Activated T-helper 2 cell treated with anti-CD3 and anti-CD28 coated beads, Interferon-gamma antibody, Interleukin-2, Interleukin-4, amounts not matched to agents 10 μg/mL and 5 μg/mL and 100 μg/mL, durations not matched to agents 14 hours and 24 hours and 36 hours (primary cell): Measurements from ENCODE around the gene EFCAB5. TPM values are rescaled to one million over a fixed set of nuclear protein-coding genes. Genes with fewer than 3 reads are reported as not detected.
"Not testable (repeated sequence)": the region's sequence is repeated elsewhere in the genome, so short reads cannot be mapped to it uniquely, and the experiment has no call there.

Source experiments
- DNase-seq: peaks from one replicate; pipeline ENCODE4 v3.0.0; 2021; ENCODE audit warnings: low spot score
- H3K27ac Mint-ChIP-seq: one replicate; pipeline ENCODE4 v1.8.0; 2021; ENCODE audit warnings: mixed read lengths
- H3K27me3 Mint-ChIP-seq: one replicate; pipeline ENCODE4 v1.8.0; 2021; ENCODE audit warnings: low read depth, mixed read lengths
- H3K36me3 Mint-ChIP-seq: one replicate; pipeline ENCODE4 v1.8.0; 2021; ENCODE audit warnings: low read depth, mixed read lengths
- H3K4me1 Mint-ChIP-seq: one replicate; pipeline ENCODE4 v1.8.0; 2021; ENCODE audit warnings: low read depth, mixed read lengths
- H3K4me3 Mint-ChIP-seq: one replicate; pipeline ENCODE4 v1.8.0; 2021; ENCODE audit warnings: low read depth, mild to moderate bottlenecking, moderate library complexity, mixed read lengths
- H3K9me3 Mint-ChIP-seq: one replicate; pipeline ENCODE4 v1.8.0; 2021; ENCODE audit warnings: mixed read lengths
- intact Hi-C: fragments of 100-400 bp; cut with micrococcal nuclease; formaldehyde crosslinking; loops from one replicate; pipeline ENCODE4 v1.15.1; 2023
- total RNA-seq: library from RNA; stranded (reverse); gene quantifications from 2 replicates; pipeline ENCODE4 v1.2.3, GENCODE V29; 2022

The EFCAB5 gene
- total RNA-seq, 1 donor from 2014 or later: 0.94 TPM

- intact Hi-C loops: no loop called here
Observed at GRCh38 chr17:30062372-30062771, 120.9 kb downstream of the EFCAB5 start.

GRCh38 chr17:30064738-30065137, 123.3 kb downstream of the EFCAB5 start:
- DNase-seq: no peak
- no peak overlapping the region for H3K27ac Mint-ChIP-seq
- H3K4me1 Mint-ChIP-seq: no peaks in the 10 kb centered on the region
- H3K27me3 Mint-ChIP-seq: peaks cover 17% of the 10 kb centered on the region
- intact Hi-C loops: no loop called here
- H3K36me3 Mint-ChIP-seq: peaks cover 4% of the 10 kb centered on the region
- peaks cover 24% of the 10 kb centered on the region for H3K9me3 Mint-ChIP-seq
- H3K4me3 Mint-ChIP-seq: no peak overlapping the region

More at GRCh38 chr17:30062372-30062771, 120.9 kb downstream of the EFCAB5 start:
- no peak overlapping the region for H3K4me3 Mint-ChIP-seq
- H3K27ac Mint-ChIP-seq: no peak overlapping the region
- no peak for DNase-seq
- H3K36me3 Mint-ChIP-seq: peaks cover 4% of the 10 kb centered on the region
- H3K9me3 Mint-ChIP-seq: peaks cover 24% of the 10 kb centered on the region
- no peaks in the 10 kb centered on the region for H3K4me1 Mint-ChIP-seq
- peaks cover 22% of the 10 kb centered on the region for H3K27me3 Mint-ChIP-seq

- Mint-ChIP-seq H3K4me3 (no peak overlapping the region), H3K9me3 (peaks cover 23% of the 10 kb centered on the region), H3K36me3 (peaks cover 4% of the 10 kb centered on the region), H3K27ac (no peak overlapping the region), H3K4me1 (no peaks in the 10 kb centered on the region), H3K27me3 (peaks cover 25% of the 10 kb centered on the region)
- DNase-seq: no peak
- intact Hi-C loops: no loop called here
Observed at GRCh38 chr17:30068465-30068864, 127.0 kb downstream of the EFCAB5 start.

- Mint-ChIP-seq H3K9me3 (no peaks in the 10 kb centered on the region), H3K36me3 (no peaks in the 10 kb centered on the region), H3K27ac (no peak overlapping the region), H3K4me3 (no peak overlapping the region), H3K4me1 (no peaks in the 10 kb centered on the region), H3K27me3 (peaks cover 40% of the 10 kb centered on the region)
- intact Hi-C loops: no loop called here
- no peak for DNase-seq
Observed at GRCh38 chr17:30074254-30074653, 132.8 kb downstream of the EFCAB5 start.

- Mint-ChIP-seq H3K9me3 (no peaks in the 10 kb centered on the region), H3K4me3 (no peak overlapping the region), H3K36me3 (no peaks in the 10 kb centered on the region), H3K27ac (no peak overlapping the region), H3K27me3 (peaks cover 40% of the 10 kb centered on the region), H3K4me1 (no peaks in the 10 kb centered on the region)
- DNase-seq: no peak
- intact Hi-C loops: no loop called here
Observed at GRCh38 chr17:30074730-30075129, 133.3 kb downstream of the EFCAB5 start.

GRCh38 chr17:30082773-30083172, 141.3 kb downstream of the EFCAB5 start:
- H3K4me3 Mint-ChIP-seq: no peak overlapping the region
- intact Hi-C loops: no loop called here
- no peaks in the 10 kb centered on the region for H3K4me1 Mint-ChIP-seq
- H3K36me3 Mint-ChIP-seq: no peaks in the 10 kb centered on the region
- no peaks in the 10 kb centered on the region for H3K9me3 Mint-ChIP-seq
- DNase-seq: no peak
- peaks cover 22% of the 10 kb centered on the region for H3K27me3 Mint-ChIP-seq
- no peak overlapping the region for H3K27ac Mint-ChIP-seq

- intact Hi-C loops: no loop called here
Observed at GRCh38 chr17:30084788-30085187, 143.4 kb downstream of the EFCAB5 start.

GRCh38 chr17:30086896-30087295, 145.5 kb downstream of the EFCAB5 start:
- Mint-ChIP-seq H3K27me3 (peaks cover 28% of the 10 kb centered on the region), H3K36me3 (no peaks in the 10 kb centered on the region), H3K4me1 (no peaks in the 10 kb centered on the region), H3K9me3 (no peaks in the 10 kb centered on the region), H3K4me3 (no peak overlapping the region), H3K27ac (no peak overlapping the region)
- intact Hi-C loops: no loop called here
- DNase-seq: no peak

More at GRCh38 chr17:30084788-30085187, 143.4 kb downstream of the EFCAB5 start:
- H3K36me3 Mint-ChIP-seq: no peaks in the 10 kb centered on the region
- H3K27me3 Mint-ChIP-seq: peaks cover 21% of the 10 kb centered on the region
- no peak overlapping the region for H3K27ac Mint-ChIP-seq
- no peaks in the 10 kb centered on the region for H3K4me1 Mint-ChIP-seq
- H3K4me3 Mint-ChIP-seq: no peak overlapping the region
- no peak for DNase-seq
- no peaks in the 10 kb centered on the region for H3K9me3 Mint-ChIP-seq

GRCh38 chr17:30087431-30087830, 146.0 kb downstream of the EFCAB5 start:
- H3K4me3 Mint-ChIP-seq, H3K9me3 Mint-ChIP-seq, H3K27ac Mint-ChIP-seq, intact Hi-C loops, H3K4me1 Mint-ChIP-seq, DNase-seq, H3K36me3 Mint-ChIP-seq: not testable (repeated sequence)
- peaks cover 28% of the 10 kb centered on the region for H3K27me3 Mint-ChIP-seq

GRCh38 chr17:30091121-30091670, 149.8 kb downstream of the EFCAB5 start:
- no peak overlapping the region for H3K4me3 Mint-ChIP-seq
- intact Hi-C loops: loop anchor here (5.0 kb wide), 1 partner anchor 284 kb away; no protein-coding TSS in a partner anchor
- peaks cover 42% of the 10 kb centered on the region for H3K27me3 Mint-ChIP-seq
- no peaks in the 10 kb centered on the region for H3K36me3 Mint-ChIP-seq
- DNase-seq: no peak
- no peak overlapping the region for H3K27ac Mint-ChIP-seq
- H3K4me1 Mint-ChIP-seq: peaks cover 7% of the 10 kb centered on the region
- H3K9me3 Mint-ChIP-seq: no peaks in the 10 kb centered on the region

- Mint-ChIP-seq H3K36me3 (no peaks in the 10 kb centered on the region), H3K27ac (no peak overlapping the region), H3K9me3 (no peaks in the 10 kb centered on the region), H3K4me3 (no peak overlapping the region), H3K4me1 (peaks cover 7% of the 10 kb centered on the region), H3K27me3 (peaks cover 41% of the 10 kb centered on the region)
- DNase-seq: no peak
- intact Hi-C loops: loop anchor here (2.0 to 5.0 kb wide), 2 partner anchors 65 to 284 kb away; no protein-coding TSS in a partner anchor
Observed at GRCh38 chr17:30091771-30092170, 150.3 kb downstream of the EFCAB5 start.

- H3K36me3 Mint-ChIP-seq: no peaks in the 10 kb centered on the region
- H3K9me3 Mint-ChIP-seq: no peaks in the 10 kb centered on the region
- no peak overlapping the region for H3K27ac Mint-ChIP-seq
- intact Hi-C loops: loop anchor here (2.0 to 5.0 kb wide), 2 partner anchors 66 to 286 kb away; no protein-coding TSS in a partner anchor
- H3K27me3 Mint-ChIP-seq: peaks cover 43% of the 10 kb centered on the region
- peaks cover 7% of the 10 kb centered on the region for H3K4me1 Mint-ChIP-seq
- H3K4me3 Mint-ChIP-seq: no peak overlapping the region
- no peak for DNase-seq
Observed at GRCh38 chr17:30092886-30093285, 151.5 kb downstream of the EFCAB5 start.

GRCh38 chr17:30093463-30094147, 152.2 kb downstream of the EFCAB5 start:
- DNase-seq: peak; percentile 20
- H3K4me3 Mint-ChIP-seq: no peak overlapping the region
- intact Hi-C loops: loop anchor here (2.0 to 5.0 kb wide), 2 partner anchors 67 to 286 kb away; no protein-coding TSS in a partner anchor
- H3K4me1 Mint-ChIP-seq: peaks cover 7% of the 10 kb centered on the region
- no peaks in the 10 kb centered on the region for H3K9me3 Mint-ChIP-seq
- no peak overlapping the region for H3K27ac Mint-ChIP-seq
- H3K27me3 Mint-ChIP-seq: peaks cover 45% of the 10 kb centered on the region
- H3K36me3 Mint-ChIP-seq: no peaks in the 10 kb centered on the region
